HG02642 (cell line): Measurements from ENCODE around the gene TSPAN4.

Source experiments
- ATAC-seq: cut with Tn5 transposase; IDR thresholded peaks from one replicate; pipeline ENCODE4 v1.9.1; 2021; ENCODE audit warnings: mild to moderate bottlenecking; ENCODE audit not compliant: unreplicated experiment, poor library complexity

Gene TSPAN4

GRCh38 chr11:833114-833791 lies 9.4 kb upstream of the TSPAN4 start:
- ATAC-seq: peak; percentile 24

- no peak for ATAC-seq
Observed at GRCh38 chr11:833849-834311, 8.8 kb upstream of the TSPAN4 start.

GRCh38 chr11:834371-835316 lies 8.0 kb upstream of the TSPAN4 start:
- no peak for ATAC-seq

- no peak for ATAC-seq
Observed at GRCh38 chr11:836274-836673, 6.4 kb upstream of the TSPAN4 start.

- no peak for ATAC-seq
Observed at GRCh38 chr11:836700-837099, 6.0 kb upstream of the TSPAN4 start.

- no peak for ATAC-seq
Observed at GRCh38 chr11:837189-837989, 5.3 kb upstream of the TSPAN4 start.

- no peak for ATAC-seq
Observed at GRCh38 chr11:837990-838307, 4.7 kb upstream of the TSPAN4 start.

- ATAC-seq: no peak
Observed at GRCh38 chr11:838441-839279, 4.0 kb upstream of the TSPAN4 start.

GRCh38 chr11:839280-839623 lies 3.4 kb upstream of the TSPAN4 start:
- ATAC-seq: no peak

GRCh38 chr11:839875-840617 lies 2.6 kb upstream of the TSPAN4 start:
- ATAC-seq: no peak

GRCh38 chr11:841981-842369 lies 677 bp upstream of the TSPAN4 start:
- peak; percentile 28 for ATAC-seq

GRCh38 chr11:843086-843734 lies 558 bp downstream of the TSPAN4 start:
- peak; percentile 12 for ATAC-seq

GRCh38 chr11:843818-844692 lies 1.4 kb downstream of the TSPAN4 start:
- no peak for ATAC-seq

GRCh38 chr11:844693-845644 lies 2.3 kb downstream of the TSPAN4 start:
- no peak for ATAC-seq

- no peak for ATAC-seq
Observed at GRCh38 chr11:845872-846495, 3.3 kb downstream of the TSPAN4 start.

- no peak for ATAC-seq
Observed at GRCh38 chr11:846496-847098, 3.9 kb downstream of the TSPAN4 start.
